ENCODE data around the gene IKBKE. TPM values are rescaled to one million over a fixed set of nuclear protein-coding genes. Genes with fewer than 3 reads are reported as not detected.

The IKBKE gene
- total RNA-seq, 1 donor from 2014 or later, result 15.6 TPM

- DNase-seq (ENCODE audit: low read depth), result no peak
- TF ChIP-seq CTCF (conservative IDR thresholded peaks at IDR 0.05; ENCODE audit: low read depth, low read length), result no peak
- no peak overlapping the region for H3K4me3 ChIP-seq (ENCODE audit: low read depth, low read length)
Measured at GRCh38 chr1:206435445-206435844, 34.8 kb upstream of the IKBKE start.

- no peak overlapping the region for H3K4me3 ChIP-seq (ENCODE audit: low read depth, low read length)
- no peak for TF ChIP-seq CTCF (conservative IDR thresholded peaks at IDR 0.05; ENCODE audit: low read depth, low read length)
- DNase-seq (ENCODE audit: low read depth), result no peak
Measured at GRCh38 chr1:206438554-206438953, 31.7 kb upstream of the IKBKE start.

GRCh38 chr1:206439205-206439604 lies 31.1 kb upstream of the IKBKE start:
- TF ChIP-seq CTCF (conservative IDR thresholded peaks at IDR 0.05; ENCODE audit: low read depth, low read length), result no peak
- no peak overlapping the region for H3K4me3 ChIP-seq (ENCODE audit: low read depth, low read length)
- no peak for DNase-seq (ENCODE audit: low read depth)

- TF ChIP-seq CTCF (conservative IDR thresholded peaks at IDR 0.05; ENCODE audit: low read depth, low read length), result no peak
- no peak for DNase-seq (ENCODE audit: low read depth)
- no peak overlapping the region for H3K4me3 ChIP-seq (ENCODE audit: low read depth, low read length)
Measured at GRCh38 chr1:206441336-206441967, 28.8 kb upstream of the IKBKE start.

- DNase-seq (ENCODE audit: low read depth), result no peak
- TF ChIP-seq CTCF (conservative IDR thresholded peaks at IDR 0.05; ENCODE audit: low read depth, low read length), result no peak
- H3K4me3 ChIP-seq (ENCODE audit: low read depth, low read length), result no peak overlapping the region
Measured at GRCh38 chr1:206442101-206442500, 28.2 kb upstream of the IKBKE start.

GRCh38 chr1:206445116-206445515 lies 25.2 kb upstream of the IKBKE start:
- H3K4me3 ChIP-seq (ENCODE audit: low read depth, low read length), result no peak overlapping the region
- TF ChIP-seq CTCF (conservative IDR thresholded peaks at IDR 0.05; ENCODE audit: low read depth, low read length), result no peak
- no peak for DNase-seq (ENCODE audit: low read depth)

GRCh38 chr1:206445911-206446356 lies 24.3 kb upstream of the IKBKE start:
- no peak for DNase-seq (ENCODE audit: low read depth)
- H3K4me3 ChIP-seq (ENCODE audit: low read depth, low read length), result no peak overlapping the region
- no peak for TF ChIP-seq CTCF (conservative IDR thresholded peaks at IDR 0.05; ENCODE audit: low read depth, low read length)

Data from epithelial cell of proximal tubule (primary cell).